Nephron (organoid): Measurements from ENCODE around the gene EPS8.

Experiments
- H3K27ac Mint-ChIP-seq, 3 experiments: 2 replicates each; pipeline ENCODE4 v1.8.0; 2020; ENCODE audit warnings: mixed read lengths in 3 of 3, mild to moderate bottlenecking in 2 of 3, moderate library complexity in 1 of 3
- H3K27me3 Mint-ChIP-seq: 2 replicates; pipeline ENCODE4 v1.8.0; 2021; ENCODE audit warnings: low read depth, mild to moderate bottlenecking, moderate library complexity, mixed read lengths
- H3K36me3 Mint-ChIP-seq: 2 replicates; pipeline ENCODE4 v1.8.0; 2020; ENCODE audit warnings: low read depth, mixed read lengths
- H3K4me1 Mint-ChIP-seq: 2 replicates; pipeline ENCODE4 v1.8.0; 2020; ENCODE audit warnings: mixed read lengths
- H3K4me3 Mint-ChIP-seq, 3 experiments: 2 replicates each; pipeline ENCODE4 v1.8.0; 2020; ENCODE audit warnings: mild to moderate bottlenecking in 3 of 3, mixed read lengths in 3 of 3, moderate library complexity in 2 of 3
- H3K9me3 Mint-ChIP-seq: 2 replicates; pipeline ENCODE4 v1.8.0; 2020; ENCODE audit warnings: mixed read lengths
- CTCF ChIP-seq, 3 experiments: fragments of 200-600 bp; sonication (generic); IDR thresholded peaks; one replicate each; pipeline ENCODE4 v1.5.0; 2021; ENCODE audit warnings: antibody characterized with exemption in 3 of 3; ENCODE audit not compliant: unreplicated experiment in 3 of 3

The EPS8 gene

GRCh38 chr12:15728118-15728598 lies 61.0 kb downstream of the EPS8 start:
- peaks cover 8% of the 10 kb centered on the region for H3K9me3 Mint-ChIP-seq
- H3K27ac Mint-ChIP-seq, result peak overlapping the region in 1 of 3 experiments; percentile 24
- no peak for TF ChIP-seq CTCF (IDR thresholded peaks at IDR 0.05; ENCODE audit: unreplicated experiment in 3 of 3)

GRCh38 chr12:15726878-15727150 lies 62.4 kb downstream of the EPS8 start:
- Mint-ChIP-seq H3K4me1 (peaks cover 12% of the 10 kb centered on the region), H3K9me3 (peaks cover 8% of the 10 kb centered on the region), H3K4me3 (no peak overlapping the region), H3K36me3 (peaks cover 16% of the 10 kb centered on the region), H3K27me3 (no peaks in the 10 kb centered on the region), H3K27ac (peak overlapping the region in 2 of 3 experiments; percentile 45 to 79)
- no peak for TF ChIP-seq CTCF (IDR thresholded peaks at IDR 0.05; ENCODE audit: unreplicated experiment in 3 of 3)

More at GRCh38 chr12:15728118-15728598, 61.0 kb downstream of the EPS8 start:
- H3K36me3 Mint-ChIP-seq, result peaks cover 16% of the 10 kb centered on the region
- H3K4me1 Mint-ChIP-seq, result peaks cover 22% of the 10 kb centered on the region
- no peak overlapping the region for H3K4me3 Mint-ChIP-seq
- H3K27me3 Mint-ChIP-seq, result no peaks in the 10 kb centered on the region

GRCh38 chr12:15726027-15726877 lies 62.9 kb downstream of the EPS8 start:
- Mint-ChIP-seq H3K36me3 (peaks cover 16% of the 10 kb centered on the region), H3K4me1 (peaks cover 12% of the 10 kb centered on the region), H3K9me3 (peaks cover 8% of the 10 kb centered on the region), H3K27me3 (no peaks in the 10 kb centered on the region), H3K27ac (peak overlapping the region; percentile 40 to 79 (median 45)), H3K4me3 (no peak overlapping the region)
- no peak for TF ChIP-seq CTCF (IDR thresholded peaks at IDR 0.05; ENCODE audit: unreplicated experiment in 3 of 3)

- Mint-ChIP-seq H3K27ac (no peak overlapping the region), H3K27me3 (no peaks in the 10 kb centered on the region), H3K36me3 (no peaks in the 10 kb centered on the region), H3K4me3 (no peak overlapping the region), H3K4me1 (peaks cover 12% of the 10 kb centered on the region), H3K9me3 (no peaks in the 10 kb centered on the region)
- TF ChIP-seq CTCF (IDR thresholded peaks at IDR 0.05; ENCODE audit: unreplicated experiment in 3 of 3), result no peak
Observed at GRCh38 chr12:15722951-15723350, 66.2 kb downstream of the EPS8 start.

GRCh38 chr12:15721316-15722115 lies 67.7 kb downstream of the EPS8 start:
- Mint-ChIP-seq H3K27ac (no peak overlapping the region), H3K4me1 (peaks cover 8% of the 10 kb centered on the region), H3K36me3 (no peaks in the 10 kb centered on the region), H3K4me3 (no peak overlapping the region), H3K27me3 (no peaks in the 10 kb centered on the region), H3K9me3 (no peaks in the 10 kb centered on the region)
- no peak for TF ChIP-seq CTCF (IDR thresholded peaks at IDR 0.05; ENCODE audit: unreplicated experiment in 3 of 3)
